HEK293T (cell line): ENCODE results near the gene HLA-E.
"Not testable (repeated sequence)": the region's sequence is repeated elsewhere in the genome, so short reads cannot be mapped to it uniquely, and the experiment has no call there.

Source experiments
- CTCF ChIA-PET: fragments of 350-600 bp; formaldehyde crosslinking; extraction: SDS; loops from one replicate; lab custom pipeline; 2021; ENCODE audit warnings: antibody characterized with exemption, inconsistent platforms; lab: Yijun Ruan, JAX
- POLR2A ChIA-PET: fragments of 350-600 bp; formaldehyde crosslinking; extraction: SDS; loops from one replicate; lab custom pipeline; 2020; ENCODE audit warnings: antibody characterized with exemption, inconsistent platforms; lab: Yijun Ruan, JAX
- DNase-seq: peaks from one replicate; pipeline ENCODE4 v3.0.0; 2012; ENCODE audit warnings: mixed read lengths; ENCODE audit errors: extremely low spot score
- ARNT ChIP-seq: fragments of 450-650 bp; IDR thresholded peaks from 2 replicates; pipeline ENCODE4 v1.6.1; 2017; ENCODE audit warnings: mild to moderate bottlenecking
- BHLHE40 ChIP-seq: fragments of 450-650 bp; IDR thresholded peaks from 2 replicates; pipeline ENCODE4 v1.6.1; 2016; ENCODE audit warnings: mild to moderate bottlenecking, moderate library complexity, borderline replicate concordance
- CTBP1 ChIP-seq: fragments of 450-650 bp; IDR thresholded peaks from 2 replicates; pipeline ENCODE4 v1.6.1; 2016; ENCODE audit warnings: borderline replicate concordance
- ELF4 ChIP-seq: fragments of 450-650 bp; IDR thresholded peaks from 2 replicates; pipeline ENCODE4 v1.6.1; 2017; ENCODE audit warnings: antibody characterized with exemption
- FOXA1 ChIP-seq: fragments of 450-650 bp; IDR thresholded peaks from 2 replicates; pipeline ENCODE4 v1.6.1; 2016; ENCODE audit warnings: mild to moderate bottlenecking
- FOXK2 ChIP-seq: fragments of 450-650 bp; IDR thresholded peaks from 2 replicates; pipeline ENCODE4 v1.6.1; 2016; ENCODE audit warnings: mild to moderate bottlenecking
- FOXM1 ChIP-seq: fragments of 450-650 bp; IDR thresholded peaks from 2 replicates; pipeline ENCODE4 v1.6.1; 2017; ENCODE audit warnings: mild to moderate bottlenecking, borderline replicate concordance
- HDGF ChIP-seq: fragments of 450-650 bp; IDR thresholded peaks from 2 replicates; pipeline ENCODE4 v1.6.1; 2017; ENCODE audit warnings: antibody characterized with exemption, borderline replicate concordance
- L3MBTL2 ChIP-seq: fragments of 450-650 bp; conservative IDR thresholded peaks from 2 replicates; pipeline ENCODE4 v1.6.1; 2016; ENCODE audit warnings: mild to moderate bottlenecking
- LEF1 ChIP-seq: fragments of 450-650 bp; IDR thresholded peaks from 2 replicates; pipeline ENCODE4 v1.6.1; 2017; ENCODE audit warnings: mild to moderate bottlenecking, borderline replicate concordance
- NFRKB ChIP-seq: fragments of 450-650 bp; IDR thresholded peaks from 2 replicates; pipeline ENCODE4 v1.6.1; 2016; ENCODE audit warnings: mild to moderate bottlenecking, moderate library complexity
- SP1 ChIP-seq: fragments of 450-650 bp; IDR thresholded peaks from 2 replicates; pipeline ENCODE4 v1.6.1; 2017
- SUZ12 ChIP-seq: fragments of 450-650 bp; IDR thresholded peaks from 2 replicates; pipeline ENCODE4 v1.6.1; 2016; ENCODE audit warnings: mild to moderate bottlenecking
- TARDBP ChIP-seq: fragments of 450-650 bp; IDR thresholded peaks from 2 replicates; pipeline ENCODE4 v1.6.1; 2016
- ZNF384 ChIP-seq: fragments of 450-650 bp; IDR thresholded peaks from 2 replicates; pipeline ENCODE4 v1.6.1; 2016
- TF ChIP-seq, protein P1 (sequence below): fragments of 450-650 bp; IDR thresholded peaks from 2 replicates; pipeline ENCODE4 v1.6.1; 2016

HLA-E gene

DNA sequence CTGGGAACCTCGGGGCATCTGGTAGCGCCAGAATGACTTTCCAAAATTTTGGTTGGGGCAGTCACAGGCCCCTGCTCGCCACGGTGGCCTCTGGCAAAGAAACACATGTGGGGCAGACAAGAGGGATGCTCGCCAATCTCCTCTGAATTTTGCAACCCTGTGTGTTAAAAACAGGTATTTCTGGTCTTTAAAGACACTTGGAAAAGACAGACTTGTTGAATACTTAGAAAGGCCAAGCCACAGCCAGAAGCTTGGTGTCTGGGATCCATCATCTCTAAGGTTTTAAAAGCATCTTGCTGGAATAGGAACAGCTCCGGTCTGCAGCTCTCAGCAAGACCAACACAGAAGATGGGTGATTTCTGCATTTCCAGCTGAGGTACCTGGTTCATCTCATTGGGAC, 31.2 kb downstream of the HLA-E start:
- POLR2A ChIA-PET: no interaction called here
- no peak for DNase-seq
- CTCF ChIA-PET: no interaction called here
- TF ChIP-seq BHLHE40: no peak
- no peak for TF ChIP-seq FOXK2
- TF ChIP-seq, protein P1, sequence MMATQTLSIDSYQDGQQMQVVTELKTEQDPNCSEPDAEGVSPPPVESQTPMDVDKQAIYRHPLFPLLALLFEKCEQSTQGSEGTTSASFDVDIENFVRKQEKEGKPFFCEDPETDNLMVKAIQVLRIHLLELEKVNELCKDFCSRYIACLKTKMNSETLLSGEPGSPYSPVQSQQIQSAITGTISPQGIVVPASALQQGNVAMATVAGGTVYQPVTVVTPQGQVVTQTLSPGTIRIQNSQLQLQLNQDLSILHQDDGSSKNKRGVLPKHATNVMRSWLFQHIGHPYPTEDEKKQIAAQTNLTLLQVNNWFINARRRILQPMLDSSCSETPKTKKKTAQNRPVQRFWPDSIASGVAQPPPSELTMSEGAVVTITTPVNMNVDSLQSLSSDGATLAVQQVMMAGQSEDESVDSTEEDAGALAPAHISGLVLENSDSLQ: no peak
- no peak for TF ChIP-seq SP1
- TF ChIP-seq ZNF384: no peak
- no peak for TF ChIP-seq SUZ12
- no peak for TF ChIP-seq TARDBP
- no peak for TF ChIP-seq HDGF

DNA sequence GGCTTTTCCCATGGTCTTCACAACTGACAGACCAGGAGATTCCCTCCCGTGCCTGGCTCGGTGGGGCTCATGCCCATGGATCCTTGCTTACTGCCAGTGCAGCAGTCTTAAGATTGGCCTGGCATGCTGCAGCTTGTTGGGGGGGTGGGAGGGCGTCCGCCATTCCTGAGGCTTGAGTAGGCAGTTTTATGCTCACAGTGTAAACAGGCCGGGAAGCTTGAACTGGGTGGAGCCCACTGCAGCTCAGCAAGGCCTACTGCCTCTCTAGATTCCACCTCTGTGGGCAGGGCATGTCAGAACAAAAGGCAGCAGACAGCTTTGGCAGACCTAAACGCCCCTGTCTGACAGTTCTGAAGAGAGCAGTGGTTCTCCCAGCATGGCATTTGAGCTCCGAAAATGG, 31.8 kb downstream of the HLA-E start:
- POLR2A ChIA-PET, CTCF ChIA-PET, DNase-seq: not testable (repeated sequence)

DNA sequence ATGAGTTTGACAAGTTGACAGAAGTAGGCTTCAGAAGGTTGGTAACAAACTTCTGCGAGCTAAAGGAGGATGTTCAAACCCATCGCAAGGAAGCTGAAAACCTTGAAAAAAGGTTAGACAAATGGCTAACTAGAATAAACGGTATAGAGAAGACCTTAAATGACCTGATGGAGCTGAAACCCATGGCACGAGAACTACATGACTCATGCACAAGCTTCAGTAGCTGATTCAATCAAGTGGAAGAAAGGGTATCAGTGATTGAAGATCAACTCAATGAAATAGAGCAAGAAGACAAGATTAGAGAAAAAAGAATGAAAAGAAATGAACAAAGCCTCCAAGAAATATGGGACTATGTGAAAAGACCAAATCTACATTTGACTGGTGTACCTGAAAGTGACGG, 32.6 kb downstream of the HLA-E start:
- POLR2A ChIA-PET, CTCF ChIA-PET, DNase-seq: not testable (repeated sequence)

DNA sequence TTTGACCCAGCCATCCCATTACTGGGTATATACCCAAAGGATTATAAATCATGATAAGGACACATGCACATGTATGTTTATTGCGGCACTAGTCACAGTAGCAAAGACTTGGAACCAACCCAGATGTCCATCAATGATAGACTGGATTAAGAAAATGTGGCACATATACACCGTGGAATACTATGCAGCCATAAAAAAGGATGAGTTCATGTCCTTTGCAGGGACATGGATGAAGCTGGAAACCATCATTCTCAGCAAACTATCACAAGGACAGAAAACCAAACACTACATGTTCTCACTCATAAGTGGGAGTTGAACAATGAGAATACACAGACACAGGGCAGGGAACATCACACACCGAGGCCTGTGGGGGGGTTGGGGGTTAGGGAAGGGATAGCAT, 37.1 kb downstream of the HLA-E start:
- DNase-seq, POLR2A ChIA-PET: not testable (repeated sequence)
- CTCF ChIA-PET: interaction anchor here (0.6 kb wide), 1 partner anchor 553 kb away, joined by 3 read pairs; no protein-coding TSS in a partner anchor

DNA sequence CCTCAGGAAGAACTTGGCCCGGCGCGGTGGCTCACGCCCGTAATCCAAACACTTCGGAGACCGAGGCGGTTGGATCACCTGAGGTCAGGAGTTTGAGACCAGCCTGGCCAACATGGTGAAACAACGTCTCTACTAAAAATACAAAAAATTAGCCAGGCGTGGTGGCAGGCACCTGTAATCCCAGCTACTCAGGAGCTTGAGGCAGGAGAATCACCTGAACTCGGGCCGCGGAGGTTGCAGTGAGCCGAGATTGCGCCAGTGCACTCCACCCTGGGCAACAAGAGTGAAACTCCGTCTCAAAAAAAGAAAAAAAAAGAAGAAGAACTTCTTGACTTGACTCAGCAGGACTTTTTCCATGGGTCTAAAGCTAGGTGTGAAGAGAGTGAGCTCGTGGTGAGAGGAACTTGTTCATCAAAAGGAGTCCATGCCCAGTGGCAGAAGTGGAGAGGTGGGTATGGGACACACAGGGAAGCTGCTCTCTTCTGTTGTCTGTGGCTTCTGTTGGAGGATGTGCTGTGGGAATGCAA, 40.1 kb downstream of the HLA-E start:
- CTCF ChIA-PET: interaction anchor here (0.6 to 1.6 kb wide), 5 partner anchors 11 to 674 kb away, joined by 3 to 8 read pairs (median 4); no protein-coding TSS in a partner anchor
- POLR2A ChIA-PET, DNase-seq: not testable (repeated sequence)

DNA sequence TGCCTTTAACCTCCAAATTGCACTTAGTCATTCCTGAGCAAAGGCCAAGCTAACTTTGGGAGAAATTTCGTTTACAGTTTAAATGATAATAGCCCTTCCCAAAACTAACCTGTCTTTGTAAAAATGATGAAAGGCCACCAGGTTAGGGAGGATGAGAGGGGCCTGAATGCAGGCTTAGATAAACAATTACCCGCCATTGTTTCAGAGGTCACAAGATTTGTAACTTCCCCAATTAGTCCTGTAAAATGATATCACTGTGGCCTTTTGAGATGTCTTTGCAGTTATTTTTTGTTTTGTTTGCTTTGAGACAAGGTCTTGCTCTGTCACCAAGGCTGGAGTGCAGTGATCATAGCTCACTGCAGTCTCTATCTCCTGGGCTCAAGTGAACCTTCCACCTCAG, 40.7 kb downstream of the HLA-E start:
- ChIA-PET POLR2A (no interaction called here), CTCF (interaction anchor here (0.6 to 1.6 kb wide), 5 partner anchors 10 to 673 kb away, joined by 3 to 8 read pairs (median 4); no protein-coding TSS in a partner anchor)
- TF ChIP-seq NFRKB (no peak), CTBP1 (no peak), LEF1 (no peak), FOXM1 (no peak), BHLHE40 (no peak), ZNF384 (no peak), L3MBTL2 (no peak)
- TF ChIP-seq, protein P1: no peak
- DNase-seq: no peak

DNA sequence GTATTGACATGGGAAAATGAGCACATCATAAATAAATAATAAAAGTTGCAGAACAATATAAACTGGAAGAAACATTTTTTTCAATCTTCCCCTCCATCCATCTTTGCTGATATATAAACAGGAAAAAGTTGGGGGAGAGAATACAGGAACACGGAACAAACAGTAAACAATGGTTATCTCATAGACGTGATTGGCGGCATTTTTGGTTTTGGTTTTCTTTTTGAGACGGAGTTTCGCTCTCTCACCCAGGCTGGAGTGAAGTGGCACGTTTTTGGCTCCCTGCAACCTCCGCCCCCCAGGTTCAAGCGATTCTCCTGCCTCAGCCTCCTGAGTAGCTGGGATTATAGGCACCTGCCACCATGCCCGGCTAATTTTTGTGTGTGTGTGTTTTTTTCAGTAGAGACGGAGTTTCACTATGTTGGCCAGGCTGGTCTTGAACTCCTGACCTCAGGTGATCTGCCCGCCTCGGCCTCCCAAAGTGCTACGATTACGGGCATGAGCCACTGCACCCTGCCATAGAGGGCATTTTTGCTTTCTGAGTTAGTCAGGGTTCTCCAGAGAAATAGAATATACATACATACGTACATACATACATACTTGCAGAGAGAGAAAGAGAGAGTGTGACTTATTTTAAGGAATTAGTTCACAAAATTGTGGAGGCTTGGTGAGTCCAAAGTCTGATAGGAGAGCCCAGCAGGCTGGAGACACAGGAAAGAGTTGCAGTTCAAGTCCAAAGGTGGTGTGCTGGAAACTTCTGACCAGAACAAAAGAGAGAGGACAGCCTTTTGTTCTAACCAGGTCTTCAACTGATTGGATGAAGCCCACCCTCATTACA, 44.4 kb downstream of the HLA-E start:
- CTCF ChIA-PET: interaction anchor here (0.7 to 2.8 kb wide), 3 partner anchors 8 to 53 kb away, joined by 3 to 35 read pairs (median 13); no protein-coding TSS in a partner anchor

DNA sequence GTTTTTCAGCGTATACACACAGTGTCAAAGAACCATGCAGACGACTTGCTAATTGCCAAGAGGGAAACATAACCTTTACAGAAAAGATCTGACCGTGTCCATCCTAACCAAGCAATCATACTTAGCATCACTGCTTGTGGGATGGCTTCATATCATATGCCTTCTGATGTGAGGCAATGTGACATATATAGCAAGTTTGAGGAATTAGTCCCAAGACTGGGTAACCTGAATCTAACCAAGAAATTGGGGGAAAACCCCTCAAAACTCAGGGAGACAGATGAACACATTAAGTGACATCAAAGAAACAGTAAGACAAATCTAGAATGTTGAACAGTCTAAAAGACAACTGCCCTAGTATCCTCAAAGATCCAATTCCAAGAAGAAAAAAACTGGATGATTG, 48.6 kb downstream of the HLA-E start:
- POLR2A ChIA-PET: no interaction called here
- no peak for TF ChIP-seq ELF4
- TF ChIP-seq SUZ12: no peak
- TF ChIP-seq ZNF384: no peak
- TF ChIP-seq CTBP1: no peak
- TF ChIP-seq BHLHE40: no peak
- no peak for TF ChIP-seq FOXA1
- TF ChIP-seq SP1: no peak
- no peak for TF ChIP-seq ARNT
- TF ChIP-seq TARDBP: no peak
- no peak for TF ChIP-seq FOXK2
- no peak for TF ChIP-seq FOXM1
- TF ChIP-seq, protein P1: no peak
- TF ChIP-seq NFRKB: no peak
- no peak for TF ChIP-seq L3MBTL2
- no peak for TF ChIP-seq LEF1
- no peak for TF ChIP-seq HDGF
- CTCF ChIA-PET: no interaction called here
- DNase-seq: no peak

More for the DNA sequence above, 44.4 kb downstream of the HLA-E start:
- no peak for TF ChIP-seq L3MBTL2
- POLR2A ChIA-PET: no interaction called here
- no peak for DNase-seq
